ENCODE measurements around the gene VSTM2B.

Gene VSTM2B

GRCh38 chr19:29488316-29488715 is 37.5 kb upstream of the VSTM2B start:
- TF ChIP-seq CTCF (IDR thresholded peaks at IDR 0.05; ENCODE audit: low read length) (no peak), EZH2 (optimal IDR thresholded peaks at IDR 0.05; ENCODE audit: low read depth, low read length) (no peak), EZH2phosphoT487 (IDR thresholded peaks at IDR 0.05; ENCODE audit: low read length) (no peak)
- H3K4me1 ChIP-seq (ENCODE audit: low read length), result no peaks in the 10 kb centered on the region
- no peaks in the 10 kb centered on the region for H3K36me3 ChIP-seq (replicated peaks; ENCODE audit: insufficient read depth, low read length)
- peaks cover 74% of the 10 kb centered on the region for H3K27me3 ChIP-seq (replicated peaks; ENCODE audit: insufficient read depth, low read length)
- H4K20me1 ChIP-seq (ENCODE audit: insufficient read depth, low read length), result no peaks in the 10 kb centered on the region
- no peak overlapping the region for H3K27ac ChIP-seq (ENCODE audit: low read length)
- no peaks in the 10 kb centered on the region for H3K79me2 ChIP-seq (ENCODE audit: low read length)
- H3F3A ChIP-seq (ENCODE audit: insufficient read depth, low read length), result no peaks in the 10 kb centered on the region
- no peak overlapping the region for H3K9ac ChIP-seq (ENCODE audit: low read length)
- no peaks in the 10 kb centered on the region for H3K9me3 ChIP-seq (replicated peaks; ENCODE audit: insufficient read depth, low read length)
- no peak overlapping the region for H3K4me2 ChIP-seq (ENCODE audit: low read depth, low read length)
- no peak overlapping the region for H2AFZ ChIP-seq (ENCODE audit: low read length)
- DNase-seq, result no peak
- no peak overlapping the region for H3K4me3 ChIP-seq (ENCODE audit: low read length)
- no peaks in the 10 kb centered on the region for H3K9me2 ChIP-seq (replicated peaks; ENCODE audit: insufficient read depth, low read length)

- no peak for DNase-seq
- H3F3A ChIP-seq (ENCODE audit: insufficient read depth, low read length), result no peaks in the 10 kb centered on the region
- no peaks in the 10 kb centered on the region for H3K36me3 ChIP-seq (replicated peaks; ENCODE audit: insufficient read depth, low read length)
- no peaks in the 10 kb centered on the region for H3K79me2 ChIP-seq (ENCODE audit: low read length)
- H2AFZ ChIP-seq (ENCODE audit: low read length), result no peak overlapping the region
- peaks cover 73% of the 10 kb centered on the region for H3K27me3 ChIP-seq (replicated peaks; ENCODE audit: insufficient read depth, low read length)
- H3K9me2 ChIP-seq (replicated peaks; ENCODE audit: insufficient read depth, low read length), result no peaks in the 10 kb centered on the region
- H4K20me1 ChIP-seq (ENCODE audit: insufficient read depth, low read length), result no peaks in the 10 kb centered on the region
- H3K4me1 ChIP-seq (ENCODE audit: low read length), result no peaks in the 10 kb centered on the region
- no peak overlapping the region for H3K4me2 ChIP-seq (ENCODE audit: low read depth, low read length)
- H3K9ac ChIP-seq (ENCODE audit: low read length), result no peak overlapping the region
- H3K27ac ChIP-seq (ENCODE audit: low read length), result no peak overlapping the region
- no peak overlapping the region for H3K4me3 ChIP-seq (ENCODE audit: low read length)
- no peak for TF ChIP-seq EZH2 (optimal IDR thresholded peaks at IDR 0.05; ENCODE audit: low read depth, low read length)
- no peak for TF ChIP-seq CTCF (IDR thresholded peaks at IDR 0.05; ENCODE audit: low read length)
- TF ChIP-seq EZH2phosphoT487 (IDR thresholded peaks at IDR 0.05; ENCODE audit: low read length), result no peak
- H3K9me3 ChIP-seq (replicated peaks; ENCODE audit: insufficient read depth, low read length), result no peaks in the 10 kb centered on the region
These were observed 36.4 kb upstream of the VSTM2B start for GRCh38 chr19:29489172-29489951.

- Histone ChIP-seq H3K9ac (ENCODE audit: low read length) (no peak overlapping the region), H3K4me2 (ENCODE audit: low read depth, low read length) (no peak overlapping the region), H3K27me3 (replicated peaks; ENCODE audit: insufficient read depth, low read length) (peaks cover 57% of the 10 kb centered on the region), H4K20me1 (ENCODE audit: insufficient read depth, low read length) (no peaks in the 10 kb centered on the region), H3K9me2 (replicated peaks; ENCODE audit: insufficient read depth, low read length) (no peaks in the 10 kb centered on the region), H2AFZ (ENCODE audit: low read length) (no peak overlapping the region), H3K79me2 (ENCODE audit: low read length) (no peaks in the 10 kb centered on the region), H3K4me1 (ENCODE audit: low read length) (no peaks in the 10 kb centered on the region), H3K27ac (ENCODE audit: low read length) (no peak overlapping the region), H3F3A (ENCODE audit: insufficient read depth, low read length) (no peaks in the 10 kb centered on the region), H3K4me3 (ENCODE audit: low read length) (no peak overlapping the region), H3K9me3 (replicated peaks; ENCODE audit: insufficient read depth, low read length) (no peaks in the 10 kb centered on the region), H3K36me3 (replicated peaks; ENCODE audit: insufficient read depth, low read length) (no peaks in the 10 kb centered on the region)
- TF ChIP-seq CTCF (IDR thresholded peaks at IDR 0.05; ENCODE audit: low read length) (no peak), EZH2 (optimal IDR thresholded peaks at IDR 0.05; ENCODE audit: low read depth, low read length) (no peak), EZH2phosphoT487 (IDR thresholded peaks at IDR 0.05; ENCODE audit: low read length) (no peak)
- DNase-seq, result no peak
These were observed 34.3 kb upstream of the VSTM2B start for GRCh38 chr19:29491491-29491890.
